Astrocyte of the spinal cord (primary cell): ENCODE measurements around the gene MRPL9.

Experiments used
- DNase-seq: peaks from one replicate; pipeline ENCODE4 v3.0.0; 2011; ENCODE audit warnings: low read depth, low spot score
- H3K4me3 ChIP-seq: 2 replicates; pipeline ENCODE4 v1.5.1; 2011; ENCODE audit warnings: low read depth, mild to moderate bottlenecking, low read length, moderate library complexity
- in situ Hi-C: cut with HindIII; loops from 2 replicates; pipeline ENCODE4 v1.10.0; 2017; ENCODE audit warnings: low sequenced_read_pairs
- TF ChIP-seq, protein P1 (sequence below): IDR thresholded peaks from 2 replicates; pipeline ENCODE4 v1.5.1; 2012; ENCODE audit warnings: low read depth, mild to moderate bottlenecking, low read length, inconsistent platforms

MRPL9 gene

DNA sequence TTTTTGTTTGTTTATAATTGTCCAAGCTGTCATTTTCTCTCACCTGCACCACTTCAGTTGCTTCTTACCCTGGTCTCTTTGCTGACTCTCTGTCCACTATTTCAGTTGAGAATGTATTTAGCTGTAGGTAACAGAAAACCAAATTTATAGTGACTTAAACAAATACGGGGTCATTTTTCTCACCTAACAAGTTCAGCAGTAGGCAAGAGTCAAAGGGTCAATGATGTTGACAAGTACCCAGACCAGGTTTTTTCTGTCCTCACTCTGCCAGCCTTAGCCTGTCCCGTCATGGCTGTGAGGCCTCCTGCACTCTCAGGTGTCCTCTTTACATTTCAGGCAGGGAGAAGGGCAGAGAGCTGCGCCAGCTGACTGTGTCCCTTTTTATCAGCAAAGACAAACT is 30.2 kb downstream of the MRPL9 start:
- in situ Hi-C loops, result no loop called here
- H3K4me3 ChIP-seq, result no peak overlapping the region
- TF ChIP-seq, protein P1, sequence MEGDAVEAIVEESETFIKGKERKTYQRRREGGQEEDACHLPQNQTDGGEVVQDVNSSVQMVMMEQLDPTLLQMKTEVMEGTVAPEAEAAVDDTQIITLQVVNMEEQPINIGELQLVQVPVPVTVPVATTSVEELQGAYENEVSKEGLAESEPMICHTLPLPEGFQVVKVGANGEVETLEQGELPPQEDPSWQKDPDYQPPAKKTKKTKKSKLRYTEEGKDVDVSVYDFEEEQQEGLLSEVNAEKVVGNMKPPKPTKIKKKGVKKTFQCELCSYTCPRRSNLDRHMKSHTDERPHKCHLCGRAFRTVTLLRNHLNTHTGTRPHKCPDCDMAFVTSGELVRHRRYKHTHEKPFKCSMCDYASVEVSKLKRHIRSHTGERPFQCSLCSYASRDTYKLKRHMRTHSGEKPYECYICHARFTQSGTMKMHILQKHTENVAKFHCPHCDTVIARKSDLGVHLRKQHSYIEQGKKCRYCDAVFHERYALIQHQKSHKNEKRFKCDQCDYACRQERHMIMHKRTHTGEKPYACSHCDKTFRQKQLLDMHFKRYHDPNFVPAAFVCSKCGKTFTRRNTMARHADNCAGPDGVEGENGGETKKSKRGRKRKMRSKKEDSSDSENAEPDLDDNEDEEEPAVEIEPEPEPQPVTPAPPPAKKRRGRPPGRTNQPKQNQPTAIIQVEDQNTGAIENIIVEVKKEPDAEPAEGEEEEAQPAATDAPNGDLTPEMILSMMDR, result no peak
- no peak for DNase-seq

DNA sequence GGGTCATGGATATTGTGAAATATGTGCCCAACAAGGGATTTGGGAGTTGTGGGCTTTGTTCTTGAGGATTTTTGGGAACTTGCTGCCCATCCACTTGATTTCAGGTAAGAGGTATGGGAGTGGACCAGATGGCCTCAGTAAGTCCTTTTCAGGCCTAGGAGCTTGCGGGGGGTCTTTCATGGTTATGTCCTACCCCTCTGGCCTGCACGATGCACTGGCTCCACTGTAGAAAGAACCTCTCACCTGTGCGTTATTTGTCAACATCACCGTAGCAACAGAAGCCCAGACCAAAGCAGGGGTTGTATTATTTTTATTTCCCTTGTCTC is 33.4 kb downstream of the MRPL9 start:
- no peak for DNase-seq
- in situ Hi-C loops, result no loop called here
- no peak overlapping the region for H3K4me3 ChIP-seq
- TF ChIP-seq, protein P1, result no peak

DNA sequence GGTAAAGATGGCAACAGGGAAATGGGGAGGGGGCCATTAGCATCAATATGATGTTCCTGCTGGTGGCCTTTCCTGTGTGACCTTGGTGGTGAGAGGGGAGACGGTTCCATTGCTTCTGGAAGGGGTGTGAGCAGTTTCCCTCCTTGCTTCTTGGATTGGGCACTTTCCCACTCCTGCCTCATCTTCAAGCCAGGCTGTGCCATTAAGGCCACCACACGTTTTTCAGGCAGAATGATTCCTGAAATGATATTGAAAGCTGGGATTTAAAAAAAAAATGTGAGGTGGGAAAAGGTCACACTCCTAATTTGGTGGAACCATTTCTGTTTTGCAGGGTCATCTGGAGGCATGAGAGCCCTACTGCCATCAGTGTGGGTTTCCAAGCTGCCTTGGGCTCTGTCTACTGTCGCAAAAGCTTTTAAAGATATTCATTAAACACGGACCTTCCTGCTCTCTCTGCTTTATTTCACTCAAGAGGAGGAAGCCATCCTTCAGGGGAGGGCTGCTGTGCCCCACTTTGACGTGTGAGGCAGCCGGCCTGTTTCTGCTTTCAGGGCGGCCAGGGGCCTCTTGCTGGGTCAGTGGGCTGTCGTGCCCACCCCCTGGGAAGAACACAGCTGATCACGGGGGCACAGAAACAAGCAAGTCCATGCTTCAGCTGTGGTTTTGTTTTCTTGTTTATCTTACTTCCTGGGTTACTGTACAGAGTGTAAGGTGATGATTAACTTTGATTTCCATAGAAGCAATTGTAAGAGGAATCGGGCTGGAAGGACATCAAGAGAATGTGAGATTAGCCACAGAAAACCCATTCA is 33.9 kb downstream of the MRPL9 start:
- TF ChIP-seq, protein P1, result no peak
- no peak for DNase-seq
- no peak overlapping the region for H3K4me3 ChIP-seq
- in situ Hi-C loops, result no loop called here

DNA sequence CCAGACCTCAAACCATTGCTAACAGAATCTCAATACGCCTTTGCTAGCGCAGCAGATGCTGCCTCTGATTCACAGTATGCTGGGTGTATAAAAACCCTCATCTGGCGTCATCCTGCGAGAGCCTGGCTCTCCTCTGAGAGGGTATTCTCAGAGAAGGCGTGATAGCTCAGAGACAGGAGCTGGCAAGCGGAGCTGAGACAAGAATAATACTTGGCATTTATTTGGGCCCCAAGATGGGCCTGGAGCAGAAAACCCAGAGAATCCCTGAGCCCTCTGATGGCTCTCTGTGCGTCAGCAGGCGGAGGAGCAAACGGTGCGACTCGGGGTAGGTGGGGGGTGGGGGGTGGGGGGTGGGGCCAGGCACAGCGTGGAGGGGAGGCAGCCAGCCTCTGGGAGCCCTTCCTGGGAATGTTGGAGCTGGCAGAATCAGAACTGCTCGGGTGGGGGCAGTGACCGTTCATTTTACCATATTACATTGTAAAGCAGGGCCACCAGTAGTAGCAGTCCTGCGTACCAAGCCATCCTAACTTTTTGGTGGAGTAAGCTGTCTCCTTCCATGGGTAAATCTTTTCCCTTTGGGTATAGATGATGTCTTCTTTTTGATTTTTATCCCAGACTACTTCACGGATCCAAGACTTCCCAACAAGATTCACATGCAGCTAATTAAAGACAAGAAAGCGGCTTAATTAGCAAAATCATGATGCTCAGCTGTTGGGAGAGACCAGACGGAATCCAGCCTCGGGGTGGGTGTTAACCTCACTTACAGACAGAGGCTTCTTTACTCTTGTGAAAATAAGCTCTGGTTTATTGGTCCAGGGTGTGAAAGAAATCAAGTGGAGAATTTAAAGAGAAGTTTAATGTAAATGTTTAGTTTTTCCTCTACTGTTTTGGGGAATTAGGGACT is 34.9 kb downstream of the MRPL9 start:
- DNase-seq, result peak; percentile 53
- peak overlapping the region; percentile 1 for H3K4me3 ChIP-seq
- TF ChIP-seq, protein P1, result no peak
- in situ Hi-C loops, result no loop called here

DNA sequence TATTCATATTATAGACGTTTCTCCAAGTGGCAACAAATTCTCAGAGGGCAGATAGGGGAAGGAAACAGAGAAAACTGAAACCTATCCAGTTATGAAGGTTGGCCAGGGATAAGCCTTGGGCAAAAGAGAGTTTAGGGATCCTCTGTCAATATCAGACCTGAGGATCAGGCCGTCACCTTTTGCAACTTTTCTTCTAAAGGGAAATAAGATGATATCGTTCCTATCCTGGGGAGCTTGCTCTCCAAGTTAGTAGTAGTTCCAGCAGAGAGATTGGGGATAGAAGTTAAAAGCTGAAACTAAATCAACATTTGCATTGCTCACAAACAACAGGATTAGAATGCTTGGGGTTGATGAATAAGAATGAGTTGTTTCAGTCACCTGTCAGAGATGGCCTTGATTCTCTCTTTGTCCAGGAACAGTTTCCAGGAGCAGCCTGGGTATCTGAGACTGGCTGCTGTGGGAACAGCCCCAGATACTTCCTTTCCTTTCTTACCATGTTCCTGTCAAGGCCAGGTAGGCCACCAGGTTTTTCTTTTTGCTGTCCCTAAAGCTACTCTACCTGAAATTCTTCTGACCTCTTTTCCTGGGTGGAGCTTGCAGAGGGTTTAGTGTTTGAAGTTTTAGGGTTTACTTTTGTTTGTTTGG is 39.4 kb downstream of the MRPL9 start:
- in situ Hi-C loops, result no loop called here
- TF ChIP-seq, protein P1, result no peak
- no peak for DNase-seq
- no peak overlapping the region for H3K4me3 ChIP-seq

DNA sequence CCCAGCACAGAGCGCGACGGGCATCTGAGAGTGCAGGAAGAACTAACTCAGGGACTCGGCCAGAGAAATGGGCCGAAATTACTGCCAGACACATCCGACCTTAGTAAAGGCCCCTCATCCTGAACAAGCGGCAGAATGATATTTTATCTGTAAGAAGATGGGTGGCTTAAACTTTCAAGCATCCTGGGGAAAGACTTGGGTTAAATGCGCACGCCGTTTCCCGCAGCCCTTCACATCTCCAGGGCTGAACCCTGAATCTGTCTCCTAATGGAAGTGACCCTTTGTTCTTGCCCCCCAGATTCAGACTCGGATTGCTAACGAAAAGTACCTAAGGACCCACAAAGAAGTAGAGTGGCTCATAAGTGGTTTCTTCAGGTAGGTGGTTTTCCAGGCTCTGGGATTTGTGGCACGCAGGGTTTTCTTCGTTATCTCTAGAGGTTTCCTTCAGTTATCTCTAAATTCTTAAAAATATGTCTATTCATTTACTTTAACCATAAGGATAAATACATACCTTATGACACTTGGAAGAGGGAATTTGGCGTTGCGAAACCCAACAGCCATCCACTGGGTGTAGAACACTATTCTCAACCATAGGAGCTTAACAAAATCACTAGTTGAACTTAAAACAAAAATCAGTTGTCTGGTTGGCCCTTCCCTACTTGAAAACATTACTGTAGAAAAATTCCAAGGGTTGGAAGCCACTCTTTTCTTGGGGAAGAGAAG is 41.3 kb downstream of the MRPL9 start:
- in situ Hi-C loops, result no loop called here
- peak overlapping the region; percentile 33 for H3K4me3 ChIP-seq
- TF ChIP-seq, protein P1, result no peak
- no peak for DNase-seq
